ENCODE measurements around the gene ROPN1.
"Not testable (repeated sequence)": the region's sequence is repeated elsewhere in the genome, so short reads cannot be mapped to it uniquely, and the experiment has no call there.

Gene ROPN1

DNA sequence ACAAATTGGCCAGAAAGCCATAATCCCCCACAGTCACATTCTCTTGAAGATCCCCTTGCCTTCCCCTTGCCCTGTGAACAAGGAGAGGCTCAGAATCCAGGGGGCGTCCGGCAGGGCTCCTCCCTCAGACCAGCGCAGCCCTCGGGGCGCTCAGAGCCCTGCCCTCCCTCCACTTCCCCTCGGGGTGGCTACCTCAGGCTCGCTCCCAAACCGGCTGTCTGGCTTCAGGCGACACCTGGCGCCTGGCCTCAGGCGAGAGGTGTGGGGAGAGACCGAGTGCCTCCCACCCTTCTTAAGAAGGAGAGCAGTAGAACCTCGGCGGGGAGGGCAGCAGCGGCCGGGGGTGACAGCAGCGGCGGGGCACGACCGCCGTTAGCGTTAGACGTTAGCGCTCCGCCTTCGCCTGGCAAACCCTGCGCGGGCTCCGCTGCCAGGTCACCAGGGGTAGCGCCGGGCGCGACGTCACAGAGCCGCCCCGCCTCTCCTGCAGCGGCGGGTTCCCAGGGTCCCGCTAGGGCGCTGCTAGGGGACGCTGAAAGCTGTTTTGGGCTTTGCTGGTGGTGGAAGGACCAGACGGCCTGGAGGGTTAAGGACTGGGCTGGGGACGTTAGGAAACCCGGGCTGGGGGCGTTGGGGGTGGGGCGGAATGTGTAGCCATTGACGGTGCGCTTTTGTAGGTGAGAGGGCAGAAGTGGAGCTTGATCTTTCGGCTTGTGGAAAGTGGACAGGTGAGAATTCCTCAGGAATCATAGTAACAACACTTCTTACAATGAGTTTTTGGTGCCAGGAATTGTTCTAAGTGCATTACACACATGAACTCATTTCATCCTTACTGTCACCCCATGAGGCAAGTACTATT lies at the start of gene ROPN1:
Gene ROPN1, minus strand, starts transcription at position 395 of the 859 bp plus-strand sequence. CDS start 11,643 bp downstream, outside the sequence.
- DNase-seq (ENCODE audit: low read depth); H3K4me3 ChIP-seq (ENCODE audit: low read depth, low read length): not testable (repeated sequence)

DNA sequence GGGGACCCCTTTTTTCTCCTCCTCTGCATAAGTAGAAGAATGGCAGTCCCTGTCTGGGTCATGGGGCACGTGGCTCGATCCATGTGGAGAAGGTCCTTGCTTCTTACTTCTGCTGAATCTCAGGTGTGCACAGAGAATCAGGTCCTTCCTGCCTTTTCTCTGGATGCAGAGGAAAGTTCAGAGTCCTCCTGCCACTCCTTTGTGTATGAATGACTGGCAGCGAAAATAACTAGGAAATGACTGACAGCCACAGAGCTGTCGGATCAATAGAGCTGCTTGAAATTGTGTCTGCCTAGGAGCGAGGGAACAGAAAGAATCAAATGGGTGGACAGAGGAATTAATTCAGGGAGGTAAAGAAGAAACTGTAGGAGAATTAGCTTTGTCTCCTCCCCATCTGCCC lies 49.6 kb upstream of the ROPN1 start:
- DNase-seq (ENCODE audit: low read depth), result no peak
- H3K4me3 ChIP-seq (ENCODE audit: low read depth, low read length), result no peak overlapping the region
- TF ChIP-seq, protein P1, sequence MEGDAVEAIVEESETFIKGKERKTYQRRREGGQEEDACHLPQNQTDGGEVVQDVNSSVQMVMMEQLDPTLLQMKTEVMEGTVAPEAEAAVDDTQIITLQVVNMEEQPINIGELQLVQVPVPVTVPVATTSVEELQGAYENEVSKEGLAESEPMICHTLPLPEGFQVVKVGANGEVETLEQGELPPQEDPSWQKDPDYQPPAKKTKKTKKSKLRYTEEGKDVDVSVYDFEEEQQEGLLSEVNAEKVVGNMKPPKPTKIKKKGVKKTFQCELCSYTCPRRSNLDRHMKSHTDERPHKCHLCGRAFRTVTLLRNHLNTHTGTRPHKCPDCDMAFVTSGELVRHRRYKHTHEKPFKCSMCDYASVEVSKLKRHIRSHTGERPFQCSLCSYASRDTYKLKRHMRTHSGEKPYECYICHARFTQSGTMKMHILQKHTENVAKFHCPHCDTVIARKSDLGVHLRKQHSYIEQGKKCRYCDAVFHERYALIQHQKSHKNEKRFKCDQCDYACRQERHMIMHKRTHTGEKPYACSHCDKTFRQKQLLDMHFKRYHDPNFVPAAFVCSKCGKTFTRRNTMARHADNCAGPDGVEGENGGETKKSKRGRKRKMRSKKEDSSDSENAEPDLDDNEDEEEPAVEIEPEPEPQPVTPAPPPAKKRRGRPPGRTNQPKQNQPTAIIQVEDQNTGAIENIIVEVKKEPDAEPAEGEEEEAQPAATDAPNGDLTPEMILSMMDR (IDR thresholded peaks at IDR 0.05; ENCODE audit: insufficient read depth, low read depth, low read length, missing control alignments), result no peak

DNA sequence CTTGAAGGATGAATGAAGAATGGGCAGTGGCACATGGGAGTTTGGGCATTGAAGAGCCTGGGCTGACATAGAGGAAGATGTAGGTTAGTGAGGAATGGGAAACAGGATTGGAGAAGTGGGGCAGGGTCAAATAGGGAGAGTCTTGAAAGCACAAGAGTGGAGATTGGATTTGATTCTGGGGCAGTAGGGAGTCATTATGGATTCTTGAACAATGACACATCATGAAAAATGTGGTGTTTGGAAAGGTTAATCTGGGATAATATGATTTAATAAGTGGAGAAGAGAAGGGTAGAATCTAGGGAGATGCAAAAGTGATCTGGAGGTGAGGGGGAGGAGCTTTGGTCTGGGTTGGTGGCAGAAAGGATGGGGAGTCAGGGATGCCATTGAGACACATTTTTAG lies 45.4 kb upstream of the ROPN1 start:
- TF ChIP-seq, protein P1 (IDR thresholded peaks at IDR 0.05; ENCODE audit: insufficient read depth, low read depth, low read length, missing control alignments), result no peak

DNA sequence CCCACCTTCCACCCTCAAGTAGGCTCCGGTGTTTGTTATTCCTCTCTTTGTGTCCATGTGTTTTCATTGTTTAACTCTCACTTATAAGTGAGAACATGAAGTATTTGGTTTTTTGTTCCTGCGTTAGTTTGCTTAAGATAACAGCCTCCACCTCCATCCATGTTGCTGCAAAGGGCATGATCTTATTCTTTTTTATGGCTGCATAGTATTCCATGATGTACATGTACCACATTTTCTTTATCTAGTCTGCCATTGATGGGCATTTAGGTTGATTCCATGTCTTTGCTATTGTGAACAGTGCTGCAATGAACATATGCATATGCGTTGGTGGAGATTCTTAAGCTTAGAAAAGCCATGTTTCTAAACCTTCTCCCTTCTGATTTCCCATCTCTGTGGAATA lies 44.3 kb upstream of the ROPN1 start:
- not testable (repeated sequence) for H3K4me3 ChIP-seq (ENCODE audit: low read depth, low read length); DNase-seq (ENCODE audit: low read depth)

More for the DNA sequence above, 45.4 kb upstream of the ROPN1 start:
- H3K4me3 ChIP-seq (ENCODE audit: low read depth, low read length), result no peak overlapping the region
- DNase-seq (ENCODE audit: low read depth), result no peak

DNA sequence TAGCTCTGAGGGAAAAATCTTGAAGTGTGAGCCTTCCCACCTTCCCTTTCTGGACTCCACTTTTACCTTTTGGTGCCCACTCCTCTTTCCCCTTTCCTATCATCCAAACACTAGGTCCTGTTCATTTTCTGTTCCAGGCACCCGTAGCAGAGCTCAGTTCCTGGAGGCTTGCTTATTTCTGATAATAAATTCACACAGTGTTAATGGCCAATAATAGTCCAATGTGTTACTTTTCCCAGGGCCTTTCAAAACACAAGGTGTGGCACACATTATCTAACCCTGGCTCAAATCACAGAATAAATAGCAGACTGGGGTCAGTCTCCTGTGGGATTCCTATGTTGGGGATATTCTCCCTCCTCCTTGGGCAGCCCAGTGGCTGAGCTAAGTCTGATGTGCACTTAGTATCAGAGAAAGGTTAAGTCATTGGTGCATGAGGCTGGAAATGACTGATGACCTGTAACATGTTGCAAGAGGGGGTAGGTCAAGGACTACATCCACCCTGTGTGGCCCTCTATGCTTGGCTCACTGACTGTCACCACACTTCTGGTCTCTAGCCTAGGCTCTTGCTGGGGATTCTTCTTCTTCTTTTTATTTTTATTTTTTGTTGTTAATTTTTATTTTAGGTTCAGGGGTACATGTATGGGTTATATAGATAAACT lies 43.7 kb upstream of the ROPN1 start:
- no peak overlapping the region for H3K4me3 ChIP-seq (ENCODE audit: low read depth, low read length)
- DNase-seq (ENCODE audit: low read depth), result no peak
- TF ChIP-seq, protein P1 (IDR thresholded peaks at IDR 0.05; ENCODE audit: insufficient read depth, low read depth, low read length, missing control alignments), result no peak

DNA sequence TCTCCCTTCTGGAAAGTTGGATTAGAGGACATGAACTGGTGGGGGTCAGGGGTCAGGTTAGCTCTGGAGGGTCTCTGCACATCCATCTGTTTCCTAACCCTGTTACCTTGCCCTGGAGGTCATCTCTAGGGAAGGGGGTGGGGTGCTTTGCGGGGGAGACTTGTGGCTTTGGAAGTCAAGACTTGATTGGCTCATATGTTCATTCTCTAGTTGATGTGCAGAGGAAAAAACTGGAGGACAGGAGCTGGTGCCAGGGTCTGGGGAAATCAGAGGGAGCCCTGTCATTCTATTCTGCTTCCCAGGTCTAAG lies 42.9 kb upstream of the ROPN1 start:
- no peak for DNase-seq (ENCODE audit: low read depth)
- TF ChIP-seq, protein P1 (IDR thresholded peaks at IDR 0.05; ENCODE audit: insufficient read depth, low read depth, low read length, missing control alignments), result no peak
- no peak overlapping the region for H3K4me3 ChIP-seq (ENCODE audit: low read depth, low read length)

DNA sequence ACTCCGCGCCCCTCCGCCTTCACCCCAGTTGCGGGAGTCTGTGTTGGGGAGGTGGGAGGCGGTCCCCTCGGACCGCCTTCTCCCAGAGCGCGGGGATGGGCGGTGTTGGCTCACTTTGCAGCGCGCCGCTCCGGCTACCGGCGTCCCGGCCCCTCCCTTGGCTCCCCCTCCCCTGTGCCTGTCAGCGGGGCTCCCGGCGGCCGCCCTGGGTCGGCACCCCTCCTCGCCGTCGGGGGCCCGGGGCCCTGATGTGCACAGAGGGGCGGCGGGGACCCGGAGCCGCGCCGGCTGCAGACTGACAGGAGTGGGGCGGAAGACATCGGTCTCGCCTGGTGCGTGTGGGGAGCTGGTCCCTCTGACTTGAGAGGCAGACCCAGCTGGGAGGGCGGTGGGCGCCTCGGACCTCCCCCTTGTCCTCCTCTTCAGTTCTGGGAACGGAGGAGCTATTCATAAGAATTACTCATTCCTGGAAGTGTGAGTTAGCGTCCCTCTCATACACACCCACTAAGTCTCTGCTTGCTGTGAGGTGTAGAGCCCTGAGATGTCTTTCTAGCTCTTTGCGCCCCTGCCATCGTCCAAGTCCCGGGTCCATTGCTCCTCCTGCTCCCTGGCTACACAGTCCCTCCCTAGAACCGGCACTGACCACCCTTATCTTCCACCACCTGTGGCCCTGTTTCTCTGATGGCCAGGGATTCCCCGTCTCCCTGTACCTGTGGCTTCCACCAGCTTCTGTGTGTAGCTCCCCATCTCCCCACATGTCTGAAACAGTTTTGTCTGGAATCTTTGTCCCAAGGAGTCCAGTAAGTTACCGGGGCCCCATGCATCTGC lies 42.3 kb upstream of the ROPN1 start:
- TF ChIP-seq, protein P1 (IDR thresholded peaks at IDR 0.05; ENCODE audit: insufficient read depth, low read depth, low read length, missing control alignments), result no peak
- no peak for DNase-seq (ENCODE audit: low read depth)
- H3K4me3 ChIP-seq (ENCODE audit: low read depth, low read length), result no peak overlapping the region
